Brain pericyte (primary cell): Measurements from ENCODE around the gene HOXC9.

ENCODE experiments used
- DNase-seq: peaks from one replicate; pipeline ENCODE4 v3.0.0-alpha.2; 2012; ENCODE audit warnings: low read depth, low spot score

The HOXC9 gene

GRCh38 chr12:53988541-53989226 is 11.3 kb upstream of the HOXC9 start:
- DNase-seq = no peak

- no peak for DNase-seq
Observed at GRCh38 chr12:53989227-53990113, 10.5 kb upstream of the HOXC9 start.

GRCh38 chr12:53990311-53991076 is 9.5 kb upstream of the HOXC9 start:
- no peak for DNase-seq

GRCh38 chr12:53991077-53991460 is 8.9 kb upstream of the HOXC9 start:
- DNase-seq = no peak

- DNase-seq = no peak
Observed at GRCh38 chr12:53992377-53992889, 7.5 kb upstream of the HOXC9 start.

GRCh38 chr12:53993162-53994008 is 6.6 kb upstream of the HOXC9 start:
- no peak for DNase-seq

GRCh38 chr12:53994009-53994263 is 6.0 kb upstream of the HOXC9 start:
- no peak for DNase-seq

- no peak for DNase-seq
Observed at GRCh38 chr12:53994264-53995001, 5.5 kb upstream of the HOXC9 start.

- DNase-seq = no peak
Observed at GRCh38 chr12:53995002-53995377, 5.0 kb upstream of the HOXC9 start.

- DNase-seq = no peak
Observed at GRCh38 chr12:53995378-53996239, 4.4 kb upstream of the HOXC9 start.

- no peak for DNase-seq
Observed at GRCh38 chr12:53996240-53997203, 3.4 kb upstream of the HOXC9 start.

GRCh38 chr12:53997204-53998109 is 2.5 kb upstream of the HOXC9 start:
- no peak for DNase-seq

- DNase-seq = no peak
Observed at GRCh38 chr12:53998110-53998899, 1.7 kb upstream of the HOXC9 start.

- DNase-seq = no peak
Observed at GRCh38 chr12:53998900-53999236, 1.1 kb upstream of the HOXC9 start.

GRCh38 chr12:53999559-54000115 is 324 bp upstream of the HOXC9 start:
- DNase-seq = no peak
